Activated T-cell treated with anti-CD3 and anti-CD28 coated beads, Interleukin-2, amount 50 U/mL, for 1 hour (primary cell): ENCODE data around the gene CRYZL1.
"Not testable (repeated sequence)": the region's sequence is repeated elsewhere in the genome, so short reads cannot be mapped to it uniquely, and the experiment has no call there.

Experiments
- DNase-seq: peaks from one replicate; pipeline ENCODE4 v3.0.0-alpha.2; 2020

Gene CRYZL1

GRCh38 chr21:33641352-33642026, at the start of gene CRYZL1:
CRYZL1 (minus strand) TSS chr21:33641741; CDS start chr21:33631551, 10,190 bp downstream.
- peak; percentile 100 for DNase-seq

DNA sequence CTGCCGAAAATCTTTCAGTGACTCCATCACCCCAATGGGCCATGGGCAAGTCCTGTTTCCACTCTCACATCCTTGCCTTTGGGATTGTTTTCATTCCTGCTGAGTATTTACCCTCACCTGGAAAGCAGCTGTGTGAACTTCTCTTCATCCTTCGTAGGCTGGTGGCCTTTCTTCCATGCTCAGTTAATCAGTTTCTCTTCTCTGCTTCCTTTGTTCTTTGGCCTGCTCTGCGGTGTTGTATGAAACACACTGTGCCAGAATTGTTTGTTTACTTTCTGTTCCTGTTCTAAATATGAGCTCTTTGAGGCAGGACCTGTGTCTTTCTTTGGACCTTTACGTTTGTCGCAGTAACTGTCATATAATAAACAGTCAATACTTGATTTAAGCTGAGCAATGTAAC, 49.3 kb upstream of the CRYZL1 start:
- DNase-seq: no peak

DNA sequence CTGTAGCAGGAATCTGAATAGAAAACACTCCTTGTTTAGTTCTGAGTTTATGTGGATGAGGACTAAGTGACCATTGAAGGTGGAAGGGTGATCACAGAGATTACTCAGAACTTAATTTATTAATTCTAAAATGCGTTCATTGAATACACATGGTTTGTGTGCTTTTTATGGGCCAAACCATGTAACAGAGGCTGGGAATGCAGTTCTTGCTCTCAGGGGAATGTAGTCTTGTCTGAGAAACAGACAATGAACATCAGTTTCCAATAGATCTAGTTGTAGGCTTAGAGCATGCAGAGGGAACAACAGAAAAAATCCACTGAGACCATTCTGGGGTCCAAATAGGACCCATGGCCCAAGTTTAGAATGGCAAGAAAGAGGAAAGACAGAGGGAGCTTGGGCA, 46.8 kb upstream of the CRYZL1 start:
- no peak for DNase-seq

DNA sequence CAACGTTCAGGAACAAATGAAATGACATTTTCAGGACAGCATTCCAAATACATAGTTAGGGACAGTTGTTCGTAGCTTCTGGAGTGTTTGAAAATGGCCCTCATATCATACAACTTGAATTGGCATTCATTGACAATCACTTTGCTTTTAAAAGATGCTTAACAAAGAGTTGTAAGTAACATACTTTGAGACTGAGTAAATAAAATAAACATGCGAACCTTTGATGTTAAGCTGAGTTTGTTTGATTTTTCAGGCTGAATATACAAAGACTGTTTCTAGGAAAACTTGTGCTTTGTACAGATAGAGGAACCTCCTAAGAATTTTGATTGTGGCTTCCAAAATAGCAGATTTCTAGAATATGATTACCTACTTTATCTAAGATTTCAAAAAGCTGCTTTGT, 46.1 kb upstream of the CRYZL1 start:
- DNase-seq: no peak

DNA sequence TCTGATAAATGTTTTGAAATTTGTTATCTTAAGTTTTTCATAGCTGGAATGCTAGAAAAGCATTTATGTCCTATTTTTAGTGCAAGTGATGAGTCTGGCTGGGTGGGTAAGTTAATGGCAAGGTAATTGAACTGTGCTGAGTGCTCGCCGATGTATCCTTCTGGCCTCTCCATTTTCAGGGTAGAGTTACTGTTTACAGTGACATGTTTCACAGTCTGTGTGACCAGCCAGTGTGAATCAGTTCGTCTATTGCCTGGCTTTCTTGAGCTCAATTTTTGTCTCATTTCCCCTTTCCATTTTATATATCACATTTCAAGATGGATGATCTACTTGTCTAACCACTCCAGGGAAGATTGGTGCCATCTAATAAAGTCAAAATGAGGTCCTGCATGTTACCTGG, 44.8 kb upstream of the CRYZL1 start:
- no peak for DNase-seq

- DNase-seq: no peak
Measured at GRCh38 chr21:33685613-33686197, 44.2 kb upstream of the CRYZL1 start.

GRCh38 chr21:33684923-33685560, 43.5 kb upstream of the CRYZL1 start:
- DNase-seq: no peak

- no peak for DNase-seq
Measured at GRCh38 chr21:33684068-33684467, 42.5 kb upstream of the CRYZL1 start.

- no peak for DNase-seq
Measured at GRCh38 chr21:33682992-33683627, 41.6 kb upstream of the CRYZL1 start.

GRCh38 chr21:33680870-33681269, 39.3 kb upstream of the CRYZL1 start:
- DNase-seq: no peak

GRCh38 chr21:33677450-33677849, 35.9 kb upstream of the CRYZL1 start:
- DNase-seq: no peak

DNA sequence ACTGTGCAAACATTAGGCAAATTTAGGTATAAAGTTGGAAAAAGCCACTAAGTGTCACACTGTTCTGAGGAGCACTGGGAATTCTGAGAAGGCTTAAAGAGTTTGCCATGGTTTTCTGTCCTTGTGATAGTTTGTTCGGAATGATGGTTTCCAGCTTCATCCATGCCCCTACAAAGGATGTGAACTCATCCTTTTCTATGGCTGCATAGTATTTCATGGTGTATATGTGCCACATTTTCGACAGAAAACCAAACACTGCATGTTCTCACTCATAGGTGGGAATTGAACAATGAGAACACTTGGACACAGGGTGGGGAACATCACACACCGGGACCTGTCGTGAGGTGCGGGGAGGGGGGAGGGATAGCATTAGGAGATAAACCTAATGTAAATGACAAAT, 35.1 kb upstream of the CRYZL1 start:
- DNase-seq: not testable (repeated sequence)

DNA sequence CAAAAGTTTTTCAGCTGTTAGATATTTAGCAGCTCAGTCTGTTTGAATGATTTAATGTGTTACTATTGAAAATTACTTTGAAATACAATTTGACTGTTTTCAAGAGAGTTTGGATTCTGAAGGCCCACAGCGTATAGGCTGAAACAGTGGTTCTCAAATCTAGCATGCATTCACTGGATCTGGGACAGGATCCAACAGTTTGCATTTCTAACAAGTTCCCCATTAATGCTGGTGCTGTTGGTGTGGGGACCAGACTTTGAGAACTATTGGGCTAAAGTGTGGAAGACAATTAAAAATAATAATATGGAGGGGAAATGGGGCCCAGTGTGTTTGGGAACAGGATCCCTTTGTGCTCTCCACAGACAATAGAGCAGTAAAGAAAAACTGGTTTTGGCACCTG, 32.7 kb upstream of the CRYZL1 start:
- DNase-seq: no peak

GRCh38 chr21:33673473-33673872, 31.9 kb upstream of the CRYZL1 start:
- no peak for DNase-seq

DNA sequence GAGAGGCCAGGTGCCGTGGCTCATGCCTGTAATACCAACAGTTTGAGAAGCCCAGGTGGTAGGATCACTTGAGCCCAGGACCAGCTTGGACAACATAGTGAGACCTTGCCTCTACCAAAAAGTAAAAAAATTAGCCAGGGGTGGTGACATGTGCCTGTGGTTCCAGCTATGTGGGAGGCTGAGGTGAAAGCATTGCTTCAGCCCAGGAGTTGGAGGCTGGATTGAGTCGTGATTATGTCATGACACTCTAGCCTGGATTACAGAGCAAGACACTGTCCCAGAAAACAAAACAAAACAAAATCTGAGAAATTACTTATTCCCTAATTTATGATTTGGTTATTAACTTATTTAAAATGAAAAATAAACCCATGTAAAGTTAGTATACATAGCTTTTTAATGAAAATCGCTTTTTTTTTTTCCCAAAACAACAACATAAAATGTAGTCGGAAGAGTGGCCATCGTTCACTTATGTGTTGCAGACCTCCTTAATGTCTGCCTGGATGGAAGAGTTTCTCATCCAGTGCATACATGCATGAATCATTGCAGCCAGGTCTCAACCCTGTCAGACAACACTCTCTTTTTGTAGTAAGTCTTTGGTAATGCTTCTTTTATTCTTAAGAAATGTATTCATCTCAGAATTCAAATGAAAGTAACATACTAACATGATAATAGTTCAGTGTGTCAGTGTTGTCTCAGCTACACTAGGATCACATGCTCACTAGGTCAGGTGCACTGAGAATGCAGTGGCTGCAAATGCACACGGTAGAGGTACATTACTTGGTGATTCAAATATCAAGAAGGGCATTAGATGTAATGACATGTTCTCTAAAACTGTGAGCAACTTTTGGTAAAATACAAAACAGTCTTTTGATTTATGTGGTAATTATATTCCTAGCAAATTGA, 28.8 kb upstream of the CRYZL1 start:
- no peak for DNase-seq

GRCh38 chr21:33668620-33669019, 27.1 kb upstream of the CRYZL1 start:
- no peak for DNase-seq

- no peak for DNase-seq
Measured at GRCh38 chr21:33668180-33668579, 26.6 kb upstream of the CRYZL1 start.

DNA sequence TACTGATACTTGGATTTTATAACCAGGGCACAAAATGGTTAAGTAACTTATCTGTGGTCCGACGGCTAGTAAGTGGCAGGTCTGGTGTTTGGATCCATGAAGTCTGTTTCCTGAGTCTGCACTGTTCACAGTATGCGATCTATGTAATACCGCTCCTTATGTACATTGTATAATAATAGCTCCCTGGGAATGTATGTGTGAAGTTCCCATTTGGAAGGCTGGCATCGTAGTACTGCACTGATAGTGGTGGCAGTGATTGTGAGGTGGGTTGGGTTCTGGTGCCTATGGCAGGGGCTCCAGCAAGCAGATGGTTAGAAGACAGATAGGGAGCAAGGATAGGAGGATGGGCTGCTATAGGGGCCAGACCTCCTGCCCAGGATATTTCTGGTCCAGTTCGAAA, 26.1 kb upstream of the CRYZL1 start:
- DNase-seq: no peak

DNA sequence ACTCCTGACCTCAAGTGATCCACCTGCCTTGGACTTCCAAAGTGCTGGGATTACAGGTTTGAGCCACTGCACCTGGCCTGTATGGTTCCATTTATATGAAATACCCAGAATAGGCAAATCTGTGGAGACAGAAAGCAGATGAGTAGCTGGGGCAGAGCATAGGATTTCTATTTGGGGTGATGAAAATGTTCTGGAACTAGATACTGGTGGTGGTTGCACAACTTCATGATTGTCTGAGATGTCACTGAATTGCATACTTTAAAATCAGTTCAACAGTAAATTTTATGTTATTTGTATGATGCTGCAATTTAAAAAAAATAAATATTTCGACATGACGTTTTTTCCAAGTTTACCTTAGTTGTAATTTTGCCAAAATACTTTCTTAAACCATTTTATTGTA, 24.6 kb upstream of the CRYZL1 start:
- no peak for DNase-seq

GRCh38 chr21:33664135-33664534, 22.6 kb upstream of the CRYZL1 start:
- DNase-seq: no peak

GRCh38 chr21:33663241-33663640, 21.7 kb upstream of the CRYZL1 start:
- DNase-seq: no peak

- DNase-seq: no peak
Measured at GRCh38 chr21:33662046-33662445, 20.5 kb upstream of the CRYZL1 start.

- DNase-seq: no peak
Measured at GRCh38 chr21:33661146-33661545, 19.6 kb upstream of the CRYZL1 start.
